Dermis lymphatic vessel endothelial cell (primary cell): Measurements from ENCODE around the gene AGPAT1. TPM values are rescaled to one million over a fixed set of nuclear protein-coding genes. Genes with fewer than 3 reads are reported as not detected.

Source experiments
- total RNA-seq: library from RNA; depleted of rRNA; stranded (reverse); fragments of >200 nt; gene quantifications from 2 replicates; pipeline ENCODE4 v1.2.1, GENCODE V29; 2014

AGPAT1 gene
- total RNA-seq: 7.9 and 8.1 TPM in 2 replicates

GRCh38 chr6:32175711-32176475 lies at the start of gene AGPAT1:
Gene AGPAT1, minus strand, starts transcription at chr6:32176084. Its CDS starts 4,588 bp downstream, at chr6:32171496.

GRCh38 chr6:32223258-32224235 lies 47.7 kb upstream of the AGPAT1 start, which contains the start of gene NOTCH4:
Gene NOTCH4, minus strand, starts transcription at chr6:32224067. Its CDS starts 139 bp downstream, at chr6:32223928.

GRCh38 chr6:32192608-32193039 lies 16.7 kb upstream of the AGPAT1 start, which contains the start of gene GPSM3:
Gene GPSM3, minus strand, starts transcription at chr6:32192643. Its CDS starts 130 bp downstream, at chr6:32192513.

GRCh38 chr6:32190054-32190851 lies 14.4 kb upstream of the AGPAT1 start, which contains the start of gene PBX2:
Gene PBX2, minus strand, starts transcription at chr6:32190202. Its CDS starts 287 bp downstream, at chr6:32189915.

GRCh38 chr6:32184084-32184640 lies 8.3 kb upstream of the AGPAT1 start, which contains the start of gene AGER:
Gene AGER, minus strand, starts transcription at chr6:32184253. Its CDS starts 31 bp downstream, at chr6:32184222.

GRCh38 chr6:32177788-32178546 lies 2.1 kb upstream of the AGPAT1 start, which contains the start of gene RNF5:
Gene RNF5, plus strand, starts transcription at chr6:32178405. Its CDS starts 107 bp downstream, at chr6:32178512.

GRCh38 chr6:32164295-32164694 lies 11.6 kb downstream of the AGPAT1 start, which contains the start of gene EGFL8:
Gene EGFL8, plus strand, starts transcription at chr6:32164595. Its CDS starts 1,571 bp downstream, at chr6:32166166.

GRCh38 chr6:32153564-32154513 lies 22.0 kb downstream of the AGPAT1 start, which contains the start of gene PPT2:
Gene PPT2, plus strand, starts transcription at chr6:32154141. Its CDS starts 454 bp downstream, at chr6:32154595.

GRCh38 chr6:32151863-32152768 lies 23.8 kb downstream of the AGPAT1 start, which contains the start of gene PRRT1:
Gene PRRT1, minus strand, starts transcription at chr6:32151939. Its CDS starts 112 bp downstream, at chr6:32151827.

GRCh38 chr6:32127717-32128592 lies 47.9 kb downstream of the AGPAT1 start, which contains the start of gene ATF6B:
Gene ATF6B, minus strand, starts transcription at chr6:32128246. Its CDS starts 39 bp downstream, at chr6:32128207.

Other genes starting within 250 kb of the AGPAT1 start
- 0.17 and 0.22 TPM in 2 replicates for gene C2, start 248.4 kb downstream of the AGPAT1 start, total RNA-seq
- 0.09 and 0.22 TPM in 2 replicates for gene CFB, start 230.0 kb downstream of the AGPAT1 start, total RNA-seq
- 68.1 and 76.8 TPM in 2 replicates for gene NELFE, start 217.1 kb downstream of the AGPAT1 start, total RNA-seq
- 23.6 and 24.9 TPM in 2 replicates for gene SKIC2, start 216.9 kb downstream of the AGPAT1 start, total RNA-seq
- gene DXO, start 203.9 kb downstream of the AGPAT1 start, total RNA-seq: 7.3 and 8.3 TPM in 2 replicates
- 1.0 and 1.3 TPM in 2 replicates for gene C4A, start 194.0 kb downstream of the AGPAT1 start, total RNA-seq
- gene C4B, start 161.3 kb downstream of the AGPAT1 start, total RNA-seq: 1.1 and 1.3 TPM in 2 replicates
- gene CYP21A2, start 137.7 kb downstream of the AGPAT1 start, total RNA-seq: under 0.01 TPM in 2 replicates
- 10.1 and 17.2 TPM in 2 replicates for gene TNXB, start 66.7 kb downstream of the AGPAT1 start, total RNA-seq
- 11.9 and 13.2 TPM in 2 replicates for gene ATF6B, start 47.8 kb downstream of the AGPAT1 start, total RNA-seq
- gene FKBPL, start 45.8 kb downstream of the AGPAT1 start, total RNA-seq: 6.0 and 7.4 TPM in 2 replicates
- gene PRRT1, start 24.1 kb downstream of the AGPAT1 start, total RNA-seq: under 0.01 TPM in 1 of 2 replicates, not detected in the other
- 53.0 and 75.2 TPM in 2 replicates for gene PPT2, start 21.9 kb downstream of the AGPAT1 start, total RNA-seq
- 1.3 and 2.8 TPM in 2 replicates for gene EGFL8, start 11.5 kb downstream of the AGPAT1 start, total RNA-seq
- gene RNF5, start 2.3 kb upstream of the AGPAT1 start, total RNA-seq: 46.2 and 61.2 TPM in 2 replicates
- gene AGER, start 8.2 kb upstream of the AGPAT1 start, total RNA-seq: 0.60 and 0.65 TPM in 2 replicates
- 40.7 and 42.5 TPM in 2 replicates for gene PBX2, start 14.1 kb upstream of the AGPAT1 start, total RNA-seq
- 5.9 and 7.5 TPM in 2 replicates for gene GPSM3, start 16.6 kb upstream of the AGPAT1 start, total RNA-seq
- gene NOTCH4, start 48.0 kb upstream of the AGPAT1 start, total RNA-seq: 10.6 and 18.9 TPM in 2 replicates
- gene TSBP1, start 195.8 kb upstream of the AGPAT1 start, total RNA-seq: not detected in 2 replicates
- not detected in 2 replicates for gene BTNL2, start 231.1 kb upstream of the AGPAT1 start, total RNA-seq